Measurements from ENCODE around the gene CRYBB1. TPM values are rescaled to one million over a fixed set of nuclear protein-coding genes. Genes with fewer than 3 reads are reported as not detected.

The CRYBB1 gene
- total RNA-seq, 8 experiments from 2014 or later: 0.38 to 0.86 (median 0.60) TPM; not detected in 5

DNA sequence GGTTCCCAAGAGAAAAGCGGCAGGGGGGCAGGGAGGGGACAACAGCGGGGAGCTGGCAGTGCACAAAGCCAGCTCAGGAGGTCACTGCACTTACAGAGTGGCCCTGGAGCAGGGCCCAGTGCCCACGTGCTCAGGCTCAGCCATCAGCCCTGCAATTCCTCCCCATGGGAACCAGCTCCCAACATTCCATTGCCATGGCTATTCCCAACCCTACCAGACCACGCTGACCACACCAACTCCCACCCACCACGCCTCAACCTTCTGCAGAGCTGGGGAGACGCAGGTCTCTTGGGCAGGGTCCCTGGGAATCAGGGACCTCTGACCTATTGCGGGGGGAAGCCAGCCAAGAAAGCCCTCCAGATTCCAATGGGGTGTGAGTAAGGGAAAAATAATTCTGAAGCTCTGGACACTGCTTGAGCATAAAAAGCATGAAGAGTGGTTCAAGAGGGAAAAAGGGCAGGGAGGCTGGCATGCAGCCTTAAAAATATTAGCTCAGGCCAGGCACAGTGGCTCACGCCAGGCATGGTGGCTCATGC lies 67.3 kb downstream of the CRYBB1 start:
- no peak overlapping the region for H3K4me3 ChIP-seq
- peaks cover 8 to 26% of the 10 kb centered on the region in 2 donors for H3K4me1 ChIP-seq (replicated peaks in 1 of 2)
- no peak overlapping the region for H3K27ac ChIP-seq
- in situ Hi-C loops (cut with MboI; ENCODE audit: low pct_unique_long_range_greater_than_20kb in 2 of 9, low sequenced_read_pairs in 9 of 9, unreplicated experiment in 9 of 9): no loop called here
- WGBS, 10 experiments: 33 to 100% (median 59%) methylated on average over 1 to 6 of the region's 8 CpGs; no CpG with 5 or more reads in 4 of the 10 experiments
- peak in 6 of 8 experiments; percentile 24 to 89 (median 55) for ATAC-seq (replicated peaks in 6 of 8)

DNA sequence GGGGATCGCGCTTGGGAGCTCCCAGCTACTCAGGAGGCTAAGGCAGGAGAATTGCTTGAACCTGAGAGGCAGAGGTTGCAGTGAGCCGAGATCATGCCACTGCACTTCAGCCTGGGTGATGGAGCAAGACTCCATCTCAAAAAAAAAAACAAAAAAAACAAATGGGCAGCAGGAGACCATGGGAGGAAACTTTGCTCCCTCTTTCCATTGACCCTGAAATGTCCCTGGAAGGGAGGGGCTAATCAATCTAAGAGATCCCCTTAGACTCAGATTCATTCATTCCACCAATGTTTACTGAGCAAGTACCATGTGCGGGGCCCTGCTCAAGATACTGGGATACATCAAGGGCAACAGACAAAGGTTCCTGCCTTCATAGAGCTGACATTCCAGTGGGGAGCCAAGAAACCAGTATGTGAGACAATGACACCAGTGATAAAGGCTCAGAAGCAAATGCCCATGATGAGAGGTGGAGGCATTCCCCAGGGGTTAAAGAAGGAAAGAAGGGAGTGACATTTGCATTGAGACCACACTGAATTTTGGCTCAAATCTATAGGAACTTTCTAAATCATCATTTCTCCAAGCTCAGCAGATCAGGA lies 67.8 kb downstream of the CRYBB1 start:
- no peak for ATAC-seq (replicated peaks in 6 of 8)
- Histone ChIP-seq H3K4me3 (no peak overlapping the region), H3K4me1 (replicated peaks in 1 of 2) (peaks cover 5 to 21% of the 10 kb centered on the region in 2 donors), H3K27ac (no peak overlapping the region)
- 50 to 100% (median 93%) methylated on average over 1 to 4 of the region's 4 CpGs; no CpG with 5 or more reads in 1 of the 10 experiments for WGBS, 10 experiments
- in situ Hi-C loops (cut with MboI; ENCODE audit: low pct_unique_long_range_greater_than_20kb in 2 of 9, low sequenced_read_pairs in 9 of 9, unreplicated experiment in 9 of 9): no loop called here

Other genes with a start within 250 kb of the CRYBB1 start
- gene ASPHD2, start 188.8 kb downstream of the CRYBB1 start, total RNA-seq: 10 to 100 TPM in 1 of 8 experiments, 1 to 10 TPM in 7; 1.9 to 14.4 (median 6.2) TPM
- gene HPS4, start 134.2 kb downstream of the CRYBB1 start, total RNA-seq: 10 to 100 TPM; 21.7 to 41.6 (median 32.6) TPM
- 10 to 100 TPM in 7 of 8 experiments, 1 to 10 TPM in 1; 8.4 to 21.2 (median 13.6) TPM for gene SRRD, start 134.2 kb downstream of the CRYBB1 start, total RNA-seq
- 10 to 100 TPM; 23.4 to 36.6 (median 31.6) TPM for gene TFIP11, start 105.6 kb downstream of the CRYBB1 start, total RNA-seq
- 10 to 100 TPM in 4 of 8 experiments, 1 to 10 TPM in 4; 7.9 to 24.1 (median 9.5) TPM for gene TPST2, start 27.9 kb downstream of the CRYBB1 start, total RNA-seq
- gene CRYBA4, start 3.9 kb upstream of the CRYBB1 start, total RNA-seq: 1 to 10 TPM in 1 of 8 experiments, under 1 TPM in 3, not detected in 4; 0.38 to 1.2 (median 0.49) TPM
- 100 to 1,000 TPM in 3 of 8 experiments, 10 to 100 TPM in 3, 1 to 10 TPM in 2; 2.3 to 200 (median 90.9) TPM for gene MIAT, start 39.6 kb upstream of the CRYBB1 start, total RNA-seq